Gastroesophageal sphincter (tissue), 3 donors: ENCODE measurements around the gene PIK3C3.

ENCODE experiments used
- EP300 ChIP-seq: sonication (generic); formaldehyde crosslinking; IDR thresholded peaks from one replicate; pipeline ENCODE4 v1.6.1; 2017; ENCODE audit warnings: antibody characterized with exemption, mild to moderate bottlenecking
- TF ChIP-seq, protein P1 (sequence below), 4 experiments: fragments of 200-600 bp in 2 of 4; fragments of 450-650 bp in 2 of 4; sonication (generic) in 1 of 4; IDR thresholded peaks; one replicate each; pipeline ENCODE4 v1.5.1; 2017 to 2019; ENCODE audit warnings: antibody characterized with exemption in 4 of 4, mild to moderate bottlenecking in 2 of 4, moderate library complexity in 2 of 4

DNA sequence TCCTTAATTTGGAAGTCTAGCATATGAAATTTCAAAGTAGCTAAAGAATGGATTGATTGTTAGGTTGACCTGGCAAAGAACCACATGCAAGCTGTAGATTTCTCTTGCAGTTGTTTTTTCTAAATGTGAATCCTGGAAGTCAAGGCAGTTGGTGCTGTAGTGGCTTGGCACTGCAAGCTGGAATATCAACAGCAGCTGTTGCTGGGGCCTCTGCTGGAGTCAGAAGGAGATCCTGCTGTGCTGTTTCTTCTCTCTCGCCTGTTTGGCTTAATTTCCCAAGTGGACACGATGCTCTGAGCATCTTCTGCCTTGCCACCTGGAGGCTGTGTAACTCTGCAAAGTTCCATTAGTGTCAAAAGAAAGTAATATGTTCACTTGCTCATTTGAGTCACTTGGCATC is 12.6 kb downstream of the PIK3C3 start:
- TF ChIP-seq, protein P1, sequence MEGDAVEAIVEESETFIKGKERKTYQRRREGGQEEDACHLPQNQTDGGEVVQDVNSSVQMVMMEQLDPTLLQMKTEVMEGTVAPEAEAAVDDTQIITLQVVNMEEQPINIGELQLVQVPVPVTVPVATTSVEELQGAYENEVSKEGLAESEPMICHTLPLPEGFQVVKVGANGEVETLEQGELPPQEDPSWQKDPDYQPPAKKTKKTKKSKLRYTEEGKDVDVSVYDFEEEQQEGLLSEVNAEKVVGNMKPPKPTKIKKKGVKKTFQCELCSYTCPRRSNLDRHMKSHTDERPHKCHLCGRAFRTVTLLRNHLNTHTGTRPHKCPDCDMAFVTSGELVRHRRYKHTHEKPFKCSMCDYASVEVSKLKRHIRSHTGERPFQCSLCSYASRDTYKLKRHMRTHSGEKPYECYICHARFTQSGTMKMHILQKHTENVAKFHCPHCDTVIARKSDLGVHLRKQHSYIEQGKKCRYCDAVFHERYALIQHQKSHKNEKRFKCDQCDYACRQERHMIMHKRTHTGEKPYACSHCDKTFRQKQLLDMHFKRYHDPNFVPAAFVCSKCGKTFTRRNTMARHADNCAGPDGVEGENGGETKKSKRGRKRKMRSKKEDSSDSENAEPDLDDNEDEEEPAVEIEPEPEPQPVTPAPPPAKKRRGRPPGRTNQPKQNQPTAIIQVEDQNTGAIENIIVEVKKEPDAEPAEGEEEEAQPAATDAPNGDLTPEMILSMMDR (IDR thresholded peaks at IDR 0.05), result no peak
- no peak for TF ChIP-seq EP300
